Natural killer cell (primary cell): ENCODE results near the gene NDFIP1. TPM values are rescaled to one million over a fixed set of nuclear protein-coding genes. Genes with fewer than 3 reads are reported as not detected.
A peak's percentile ranks its signal among the peaks of the same experiment; 100 is the strongest.

Experiments
- ATAC-seq, 3 donors: fragments of 150-1000 bp in 2 of 3; fragments of 200-7000 bp in 1 of 3; cut with Tn5 transposase; 1 replicate in 1 of 3; 2 replicates in 2 of 3; pipeline ENCODE4 v1.10.0; 2021; ENCODE audit warnings: mild to moderate bottlenecking in 2 of 3, moderate library complexity in 2 of 3
- DNase-seq, 2 donors: peaks; one replicate each; pipeline versions ENCODE4 v3.0.0 to v3.0.0-alpha.2; 2013 to 2021; ENCODE audit warnings: mixed read lengths in 1 of 2
- H3K27ac ChIP-seq: one replicate; pipeline ENCODE4 v1.5.1; 2013; ENCODE audit warnings: mild to moderate bottlenecking, low read length
- H3K27me3 ChIP-seq: one replicate; pipeline ENCODE4 v1.6.1; 2013; ENCODE audit warnings: low read length; ENCODE audit not compliant: control insufficient read depth, insufficient read depth
- H3K36me3 ChIP-seq: one replicate; pipeline ENCODE4 v1.6.1; 2013; ENCODE audit warnings: low read length; ENCODE audit not compliant: control insufficient read depth, insufficient read depth
- H3K4me1 ChIP-seq: one replicate; pipeline ENCODE4 v1.6.1; 2013; ENCODE audit warnings: low read length; ENCODE audit not compliant: control insufficient read depth, insufficient read depth
- H3K4me3 ChIP-seq: one replicate; pipeline ENCODE4 v1.5.1; 2013; ENCODE audit warnings: low read length
- H3K9me3 ChIP-seq: one replicate; pipeline ENCODE4 v1.6.1; 2013; ENCODE audit warnings: low read length; ENCODE audit not compliant: control insufficient read depth, insufficient read depth
- H3K27ac Mint-ChIP-seq, 2 donors: one replicate each; pipeline ENCODE4 v1.8.0; 2022; ENCODE audit warnings: mild to moderate bottlenecking in 2 of 2, mixed read lengths in 2 of 2, moderate library complexity in 1 of 2
- H3K27me3 Mint-ChIP-seq, 2 donors: one replicate each; pipeline ENCODE4 v1.8.0; 2022; ENCODE audit warnings: low read depth in 2 of 2, mixed read lengths in 2 of 2
- H3K36me3 Mint-ChIP-seq: one replicate; pipeline ENCODE4 v1.8.0; 2022; ENCODE audit warnings: mixed read lengths
- H3K4me1 Mint-ChIP-seq, 2 donors: one replicate each; pipeline ENCODE4 v1.8.0; 2022; ENCODE audit warnings: mixed read lengths in 2 of 2
- H3K4me3 Mint-ChIP-seq: one replicate; pipeline ENCODE4 v1.8.0; 2022; ENCODE audit warnings: mild to moderate bottlenecking, moderate library complexity, mixed read lengths
- H3K9me3 Mint-ChIP-seq, 2 donors: one replicate each; pipeline ENCODE4 v1.8.0; 2022; ENCODE audit warnings: mixed read lengths in 2 of 2
- WGBS: methylation state at CpG from one replicate; pipeline ENCODE4 v1.1.7; 2013; ENCODE audit warnings: missing lambda C conversion rate; ENCODE audit not compliant: insufficient coverage; 5-methylcytosine and 5-hydroxymethylcytosine counted together
- intact Hi-C: fragments of 100-400 bp; cut with micrococcal nuclease; formaldehyde crosslinking; loops from one replicate; pipeline ENCODE4 v1.14.2; 2022
- total RNA-seq, 4 donors: library from RNA; stranded (reverse); fragments of 120-200 nt in 1 of 4; gene quantifications; one replicate each; pipeline versions ENCODE4 v1.2.3 to v1.2.4, GENCODE V29; 2013 to 2022
- TF ChIP-seq, protein P1 (sequence below): fragments of 200-600 bp; IDR thresholded peaks from one replicate; pipeline ENCODE4 v1.8.0; 2022; ENCODE audit warnings: antibody characterized with exemption

Gene NDFIP1
- total RNA-seq, 3 donors from 2014 or later (not counting 1 experiment from before 2014, with no cell fraction given): 45.4 to 57.6 (median 51.7) TPM

DNA sequence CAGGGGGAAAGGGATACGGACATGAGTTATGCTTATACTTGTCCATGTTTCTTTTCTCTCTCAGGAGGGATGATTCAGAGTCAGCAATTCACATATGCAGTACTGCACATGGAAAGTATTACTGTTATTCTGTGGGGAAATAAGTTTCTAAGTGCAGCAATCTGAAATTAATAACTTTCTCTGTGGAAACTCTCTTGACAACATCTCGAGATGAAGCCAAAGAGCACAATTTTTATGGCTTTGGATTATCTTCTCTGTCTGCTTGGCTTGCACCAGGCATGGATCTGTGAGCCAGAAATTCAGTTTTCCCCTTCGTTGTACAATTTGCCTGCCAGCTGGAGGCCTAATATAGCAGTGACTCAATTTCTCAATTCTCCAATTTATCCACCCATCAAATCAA is 2.5 kb upstream of the NDFIP1 start:
- no peaks in the 10 kb centered on the region for H3K36me3 ChIP-seq
- H3K36me3 Mint-ChIP-seq: no peaks in the 10 kb centered on the region
- H3K4me1 ChIP-seq: peaks cover 15% of the 10 kb centered on the region
- H3K4me1 Mint-ChIP-seq: peaks cover 26 to 30% of the 10 kb centered on the region in 2 donors
- TF ChIP-seq, protein P1, sequence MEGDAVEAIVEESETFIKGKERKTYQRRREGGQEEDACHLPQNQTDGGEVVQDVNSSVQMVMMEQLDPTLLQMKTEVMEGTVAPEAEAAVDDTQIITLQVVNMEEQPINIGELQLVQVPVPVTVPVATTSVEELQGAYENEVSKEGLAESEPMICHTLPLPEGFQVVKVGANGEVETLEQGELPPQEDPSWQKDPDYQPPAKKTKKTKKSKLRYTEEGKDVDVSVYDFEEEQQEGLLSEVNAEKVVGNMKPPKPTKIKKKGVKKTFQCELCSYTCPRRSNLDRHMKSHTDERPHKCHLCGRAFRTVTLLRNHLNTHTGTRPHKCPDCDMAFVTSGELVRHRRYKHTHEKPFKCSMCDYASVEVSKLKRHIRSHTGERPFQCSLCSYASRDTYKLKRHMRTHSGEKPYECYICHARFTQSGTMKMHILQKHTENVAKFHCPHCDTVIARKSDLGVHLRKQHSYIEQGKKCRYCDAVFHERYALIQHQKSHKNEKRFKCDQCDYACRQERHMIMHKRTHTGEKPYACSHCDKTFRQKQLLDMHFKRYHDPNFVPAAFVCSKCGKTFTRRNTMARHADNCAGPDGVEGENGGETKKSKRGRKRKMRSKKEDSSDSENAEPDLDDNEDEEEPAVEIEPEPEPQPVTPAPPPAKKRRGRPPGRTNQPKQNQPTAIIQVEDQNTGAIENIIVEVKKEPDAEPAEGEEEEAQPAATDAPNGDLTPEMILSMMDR: no peak
- no peaks in the 10 kb centered on the region for H3K9me3 ChIP-seq
- no peak overlapping the region for H3K27ac ChIP-seq
- no peaks in the 10 kb centered on the region for H3K27me3 ChIP-seq
- intact Hi-C loops: loop anchor here (5.0 kb wide), 2 partner anchors 36 to 89 kb away; no protein-coding TSS in a partner anchor
- H3K4me3 Mint-ChIP-seq: no peak overlapping the region
- WGBS: 85% methylated on average over 3 of the region's 3 CpGs
- H3K4me3 ChIP-seq: no peak overlapping the region
- H3K27ac Mint-ChIP-seq: peak overlapping the region in 1 of 2 donors; percentile 14
- peaks cover 8 to 12% of the 10 kb centered on the region in 2 donors for H3K27me3 Mint-ChIP-seq
- ATAC-seq (no peak), DNase-seq (no peak)
- no peaks in the 10 kb centered on the region for H3K9me3 Mint-ChIP-seq

DNA sequence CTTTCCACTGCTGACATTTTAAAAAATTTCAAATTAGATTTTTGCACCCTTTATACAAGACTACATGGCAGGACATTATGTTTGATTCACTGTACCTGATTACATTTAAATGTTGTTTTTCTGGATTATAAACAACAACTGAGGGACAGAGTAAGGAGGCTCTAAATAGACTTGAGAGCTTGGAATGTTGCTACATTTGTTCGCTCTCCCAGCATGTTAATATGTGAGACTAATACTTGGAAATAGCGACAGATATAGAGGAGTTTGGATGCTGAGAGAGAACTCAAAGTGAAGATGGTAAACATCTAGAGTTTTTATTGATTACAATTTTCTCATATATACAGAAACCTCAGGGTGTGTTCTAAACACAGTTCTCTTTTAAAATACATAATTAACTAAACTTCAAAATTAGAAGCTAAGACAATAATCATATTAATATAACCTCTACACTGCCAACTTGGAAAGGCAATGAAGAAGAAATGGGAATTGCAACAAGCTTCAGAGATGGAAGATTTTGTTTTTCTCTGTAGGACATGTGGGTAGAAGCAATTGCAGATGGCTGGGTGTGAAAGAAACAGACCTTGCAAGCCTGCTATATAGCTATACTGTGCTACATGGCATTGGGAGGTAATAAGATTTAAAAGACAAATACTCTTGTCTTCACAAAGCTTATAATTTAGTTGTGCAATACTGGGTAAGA is 1.4 kb upstream of the NDFIP1 start:
- WGBS: 100% methylated on average over 1 of the region's 2 CpGs
- Mint-ChIP-seq H3K36me3 (no peaks in the 10 kb centered on the region), H3K27ac (peak overlapping the region; percentile 46 to 87), H3K9me3 (no peaks in the 10 kb centered on the region), H3K27me3 (peaks cover 8 to 12% of the 10 kb centered on the region in 2 donors), H3K4me1 (peaks cover 26 to 35% of the 10 kb centered on the region in 2 donors), H3K4me3 (peak overlapping the region; percentile 45)
- H3K4me3 ChIP-seq: no peak overlapping the region
- ATAC-seq (no peak), DNase-seq (no peak)
- no peaks in the 10 kb centered on the region for H3K27me3 ChIP-seq
- peaks cover 15% of the 10 kb centered on the region for H3K4me1 ChIP-seq
- intact Hi-C loops: loop anchor here (5.0 kb wide), 2 partner anchors 35 to 90 kb away; no protein-coding TSS in a partner anchor
- H3K36me3 ChIP-seq: no peaks in the 10 kb centered on the region
- no peak overlapping the region for H3K27ac ChIP-seq
- TF ChIP-seq, protein P1: no peak
- no peaks in the 10 kb centered on the region for H3K9me3 ChIP-seq

DNA sequence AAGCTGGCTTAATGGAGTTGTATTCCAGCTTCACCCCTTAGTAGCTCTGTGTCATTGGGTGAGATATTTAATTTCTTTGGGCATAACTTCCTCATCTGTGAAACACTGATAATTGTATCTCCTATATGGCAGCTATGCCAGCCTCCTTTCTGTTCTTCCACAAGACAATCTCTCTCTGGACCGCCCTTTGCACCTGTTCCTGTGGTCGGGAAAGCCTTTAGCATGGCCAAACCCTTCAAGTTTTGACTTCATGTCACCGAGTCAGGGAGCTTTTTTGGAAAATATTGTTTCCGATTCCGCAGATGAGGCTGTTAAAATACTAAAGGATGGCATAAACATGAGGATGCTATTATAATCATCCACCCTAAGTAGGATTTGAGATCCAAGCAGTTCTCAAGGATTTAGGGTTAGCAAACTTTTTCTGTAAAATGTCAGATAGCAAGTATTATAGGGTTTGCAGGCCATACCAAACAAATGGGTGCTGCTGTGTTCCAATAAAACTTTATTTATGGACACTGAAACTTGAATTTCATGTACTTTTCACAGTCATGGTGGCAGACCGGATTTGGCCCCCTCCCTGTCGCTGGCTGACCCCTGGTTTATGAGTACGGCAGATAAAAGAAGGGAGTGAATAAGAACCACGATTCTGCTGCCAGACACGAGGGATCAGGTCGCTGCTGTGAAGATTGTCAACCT is 695 bp upstream of the NDFIP1 start:
- H3K36me3 ChIP-seq: no peaks in the 10 kb centered on the region
- peaks cover 15% of the 10 kb centered on the region for H3K4me1 ChIP-seq
- no peaks in the 10 kb centered on the region for H3K36me3 Mint-ChIP-seq
- H3K9me3 Mint-ChIP-seq: no peaks in the 10 kb centered on the region
- intact Hi-C loops: loop anchor here (5.0 kb wide), 2 partner anchors 34 to 91 kb away; no protein-coding TSS in a partner anchor
- H3K27ac Mint-ChIP-seq: peak overlapping the region; percentile 85 to 87
- H3K9me3 ChIP-seq: no peaks in the 10 kb centered on the region
- ATAC-seq (no peak), DNase-seq (no peak)
- peak overlapping the region; percentile 23 for H3K4me3 ChIP-seq
- peak overlapping the region; percentile 96 for H3K4me3 Mint-ChIP-seq
- WGBS: 76% methylated on average over 11 of the region's 11 CpGs
- H3K27me3 ChIP-seq: no peaks in the 10 kb centered on the region
- peaks cover 6 to 12% of the 10 kb centered on the region in 2 donors for H3K27me3 Mint-ChIP-seq
- peaks cover 29 to 37% of the 10 kb centered on the region in 2 donors for H3K4me1 Mint-ChIP-seq
- H3K27ac ChIP-seq: peak overlapping the region; percentile 93
- TF ChIP-seq, protein P1: no peak
